GM19238 (cell line): ENCODE measurements around the gene BCAS1.

ENCODE experiments used
- DNase-seq: peaks from one replicate; pipeline ENCODE4 v3.0.0; 2011; ENCODE audit warnings: low spot score; ENCODE audit not compliant: insufficient read length

The BCAS1 gene

DNA sequence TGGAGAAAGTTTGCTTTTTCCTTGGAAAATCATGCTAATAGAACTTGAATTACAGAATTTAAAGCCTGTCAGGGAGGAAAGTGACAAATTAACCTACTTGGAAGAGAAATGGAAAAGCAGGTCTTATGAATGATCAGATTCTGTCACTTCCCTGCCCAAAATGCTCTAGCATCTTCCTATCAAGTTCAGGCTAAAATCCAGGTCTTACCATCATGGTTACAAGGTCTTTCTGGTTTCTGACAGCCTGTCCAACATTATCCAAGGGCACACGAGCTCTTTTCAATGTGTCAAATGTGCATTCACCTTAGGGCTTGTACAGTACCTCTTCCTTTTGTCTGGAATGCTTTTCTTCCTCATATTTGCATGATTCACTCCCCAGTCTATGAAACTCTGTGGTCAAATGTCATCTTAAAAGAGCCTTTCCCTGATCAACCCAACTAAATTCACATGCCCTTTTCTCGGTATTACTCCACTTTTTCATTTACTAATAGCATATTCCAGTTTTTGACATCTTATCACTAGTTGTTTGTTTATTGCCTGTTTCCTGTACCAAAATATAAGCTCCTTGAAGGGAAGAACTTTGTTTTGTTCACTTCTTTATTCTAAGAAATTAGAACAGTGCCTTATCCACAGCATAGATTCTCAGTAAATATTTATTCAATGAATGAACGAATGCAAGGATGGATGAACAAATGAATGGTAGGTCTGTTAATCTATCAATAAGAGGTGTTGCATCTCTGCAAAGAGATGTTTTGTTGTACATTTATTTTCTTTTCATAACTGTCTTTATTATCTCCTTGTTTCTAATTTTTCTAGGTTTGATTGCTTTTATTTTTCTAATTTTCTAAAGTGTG lies 139.5 kb downstream of the BCAS1 start:
- no peak for DNase-seq

DNA sequence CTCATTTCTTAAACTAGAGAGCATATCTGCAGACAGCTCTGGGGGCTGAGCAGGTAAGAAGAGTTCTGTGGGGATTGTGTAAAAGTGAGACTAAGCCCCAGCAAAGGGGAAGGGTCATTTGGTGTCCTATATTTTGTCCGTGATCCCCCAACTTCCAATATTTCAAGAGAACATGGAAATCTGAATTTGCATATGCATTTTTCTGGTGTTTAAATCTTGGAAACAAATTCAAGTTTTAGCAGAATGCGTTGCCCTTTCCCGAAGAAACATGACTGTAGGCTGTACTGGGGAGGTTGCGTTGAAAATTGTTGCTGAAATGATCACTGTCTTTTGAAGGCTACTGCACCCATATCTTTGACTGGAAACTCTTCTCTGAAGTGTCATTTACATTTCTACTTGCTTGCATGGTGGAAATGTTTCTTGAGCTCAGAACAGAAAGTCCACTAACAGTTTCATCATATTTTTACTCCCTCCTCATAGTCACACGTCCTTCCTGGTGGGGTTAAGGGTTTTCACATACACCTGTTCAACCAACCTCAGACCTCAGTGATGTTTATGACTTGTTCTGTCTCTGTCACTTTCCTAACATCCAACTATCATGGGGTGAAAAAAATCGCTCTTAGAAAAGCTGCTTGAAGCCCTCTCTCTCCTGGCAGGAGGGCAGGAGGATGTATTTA lies 140.3 kb downstream of the BCAS1 start:
- no peak for DNase-seq

DNA sequence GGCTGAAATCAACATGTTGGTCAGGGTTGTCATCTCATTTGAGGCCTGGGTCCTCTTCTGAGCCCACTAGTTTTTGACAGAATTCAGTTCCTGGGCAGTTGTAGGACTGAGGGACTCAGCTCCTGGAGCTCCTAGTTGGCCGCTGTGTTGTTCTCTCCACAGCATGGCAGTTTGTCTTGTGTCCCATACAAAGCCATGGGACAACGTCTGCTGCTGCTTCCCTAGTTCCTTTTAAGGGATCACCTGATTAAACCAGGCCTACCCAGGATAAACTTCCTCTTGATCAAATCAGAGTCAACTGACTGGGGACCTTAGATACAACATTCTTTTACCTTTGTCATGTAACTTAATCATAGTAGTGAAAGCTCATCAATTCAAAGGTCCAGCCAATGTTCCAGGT lies 141.0 kb downstream of the BCAS1 start:
- DNase-seq: no peak

DNA sequence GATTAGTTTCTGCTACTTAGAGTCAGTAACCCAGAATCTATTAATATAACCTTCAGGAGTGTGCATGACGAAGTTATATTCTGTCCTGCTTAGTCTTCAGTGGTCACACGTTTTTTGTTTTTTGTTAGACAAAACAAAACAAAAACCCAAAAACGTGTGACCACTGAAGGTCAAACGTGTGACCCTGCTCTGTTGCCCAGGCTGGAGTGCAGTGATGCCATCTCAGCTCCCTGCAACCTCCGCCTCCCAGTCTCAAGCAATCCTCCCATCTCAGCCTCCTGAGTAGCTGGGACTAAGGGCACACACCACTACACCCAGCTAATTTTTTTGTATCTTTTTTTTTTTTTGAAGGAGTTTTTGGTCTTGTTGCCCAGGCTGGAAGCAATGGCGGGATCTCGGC lies 142.4 kb downstream of the BCAS1 start:
- DNase-seq: no peak

DNA sequence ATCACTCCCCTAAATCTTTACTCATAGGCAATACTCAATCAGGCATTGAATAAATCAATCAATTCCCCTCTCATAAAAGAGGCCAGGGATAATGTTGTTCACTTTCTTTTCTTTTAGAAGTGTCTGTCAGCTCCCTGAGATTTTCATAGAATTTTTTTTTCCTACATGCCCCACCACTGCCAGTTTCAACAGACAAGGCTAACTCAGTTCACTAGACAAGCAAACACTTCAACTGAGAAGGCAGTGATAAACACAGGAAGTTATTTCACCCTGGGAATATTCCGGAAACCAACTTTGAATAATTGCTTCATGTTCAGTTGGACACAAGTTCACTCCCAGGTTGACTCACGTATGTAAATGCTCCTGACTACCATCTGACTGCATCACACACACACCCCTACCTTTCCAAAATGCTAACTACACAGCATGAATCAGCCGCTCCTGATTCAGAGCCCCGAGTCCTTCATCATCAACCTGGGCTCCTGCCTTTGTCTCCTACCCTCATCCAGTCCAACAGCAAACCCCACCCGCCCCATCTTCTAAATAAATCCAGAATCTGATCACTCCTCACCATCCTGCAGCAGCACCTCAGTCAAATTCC lies 143.9 kb downstream of the BCAS1 start:
- DNase-seq: no peak

DNA sequence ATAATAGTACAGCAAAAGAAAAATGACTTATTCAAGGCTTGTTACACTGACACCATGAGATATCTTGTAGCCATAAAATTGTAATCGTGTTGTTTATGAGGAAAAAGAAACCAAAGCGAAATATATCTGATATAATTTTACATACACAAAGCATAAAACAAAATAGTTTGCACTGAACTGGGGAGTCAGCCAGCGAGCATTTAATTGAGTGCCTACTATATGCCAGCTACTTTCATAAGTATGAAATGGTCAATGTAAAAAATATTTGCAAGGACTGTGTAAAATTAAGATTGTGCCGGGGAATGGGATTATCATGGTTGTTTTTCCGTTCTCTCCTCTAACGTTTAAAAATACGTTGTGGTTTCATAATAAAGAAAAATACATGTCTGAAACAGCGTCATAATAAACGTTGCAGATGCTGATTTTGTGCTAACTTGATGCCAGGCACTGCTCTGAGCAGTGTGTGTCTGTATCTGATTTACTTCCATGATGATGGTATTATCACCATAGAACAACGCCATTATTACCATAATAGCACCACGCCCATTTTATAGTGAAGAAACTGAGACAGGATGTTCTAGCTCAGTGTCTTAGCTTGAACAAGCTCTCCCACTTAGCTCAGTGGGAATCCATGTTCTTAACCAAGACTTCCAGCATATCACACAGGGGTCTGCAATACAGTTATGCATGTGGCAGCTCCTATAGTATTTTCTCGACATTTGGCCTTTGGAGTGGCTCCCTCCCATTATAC lies 144.6 kb downstream of the BCAS1 start:
- no peak for DNase-seq

DNA sequence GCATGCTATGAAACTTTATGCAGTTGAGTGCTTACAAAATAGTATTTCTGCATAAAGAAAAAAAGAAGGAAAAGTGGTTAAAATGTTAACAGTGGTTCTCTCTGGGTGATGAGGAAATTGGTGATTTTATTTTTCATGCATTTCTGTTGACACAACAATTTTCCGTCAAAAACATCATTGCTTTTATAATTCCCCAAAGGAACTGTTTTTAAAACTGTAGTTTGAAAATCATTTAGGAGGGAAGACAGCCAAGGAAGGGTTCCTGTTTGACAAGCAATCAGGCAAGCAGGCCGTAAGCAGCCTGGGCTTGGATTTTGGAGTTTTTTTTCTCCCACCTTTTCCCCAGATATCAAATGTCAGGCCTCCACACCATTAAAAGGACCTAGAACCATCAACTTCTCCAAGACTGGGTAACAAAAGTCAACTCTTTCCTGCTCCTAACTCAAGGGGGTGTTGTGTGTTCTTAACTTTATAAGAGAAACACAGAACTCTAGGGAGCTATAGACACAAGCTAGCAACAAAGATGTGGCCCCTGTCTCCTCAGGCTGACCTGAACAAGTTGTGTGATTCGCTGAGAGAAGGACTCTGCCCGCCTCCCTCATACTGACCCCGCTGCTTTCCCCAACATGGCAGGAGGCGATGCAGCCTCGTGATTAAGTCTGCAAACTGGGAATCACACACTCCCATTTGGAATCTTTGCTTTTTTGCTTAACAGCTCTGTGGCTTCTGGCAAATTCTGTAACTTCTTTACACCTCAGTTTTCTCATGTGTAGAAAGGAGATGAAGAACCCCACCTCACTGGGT lies 146.6 kb downstream of the BCAS1 start:
- DNase-seq: no peak

DNA sequence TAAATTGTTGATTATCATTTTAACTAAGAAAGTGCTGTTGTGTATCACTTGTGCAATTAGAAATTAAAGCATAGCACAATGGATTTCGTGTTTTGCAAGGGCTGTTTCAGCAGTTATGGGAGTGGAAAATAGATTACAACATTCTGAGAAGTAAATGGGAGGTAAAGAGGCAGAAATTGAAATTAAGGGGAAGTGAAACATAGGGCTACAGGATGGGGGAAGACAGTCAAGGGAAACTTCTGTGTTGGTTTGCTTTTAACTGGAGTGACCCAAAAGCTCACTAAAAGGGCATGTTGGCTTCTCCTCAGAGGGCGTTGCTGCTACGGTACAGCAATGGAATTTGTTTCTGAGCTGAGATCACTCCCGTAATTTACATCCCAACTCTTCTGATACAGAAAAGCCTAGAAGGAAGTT lies 147.5 kb downstream of the BCAS1 start:
- DNase-seq: no peak

DNA sequence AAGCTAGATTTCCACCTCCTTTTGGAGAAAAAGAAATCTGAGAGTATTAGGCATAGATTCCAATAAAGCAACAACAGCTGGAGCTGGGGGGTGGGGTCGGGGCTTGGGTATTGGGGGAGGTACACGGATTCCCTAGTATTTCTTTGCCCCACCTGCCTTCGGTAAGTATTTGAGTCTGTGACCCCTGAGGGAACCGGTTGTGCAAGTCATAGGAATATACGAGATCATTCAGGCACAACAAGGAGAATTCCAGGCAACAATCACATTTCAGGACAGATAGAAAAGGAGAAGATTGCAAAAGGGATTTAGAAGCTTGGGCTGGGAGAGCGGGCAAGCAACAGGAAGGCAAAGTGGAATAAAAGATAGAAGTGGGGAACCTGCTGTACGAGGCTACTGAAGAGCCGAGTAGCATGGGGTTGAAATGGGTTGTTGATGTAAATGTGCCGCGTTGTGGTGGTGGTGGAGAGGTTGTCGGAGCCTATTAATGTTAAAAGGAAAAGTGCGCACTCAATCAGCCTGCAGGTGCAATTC lies 148.9 kb downstream of the BCAS1 start:
- DNase-seq: no peak

DNA sequence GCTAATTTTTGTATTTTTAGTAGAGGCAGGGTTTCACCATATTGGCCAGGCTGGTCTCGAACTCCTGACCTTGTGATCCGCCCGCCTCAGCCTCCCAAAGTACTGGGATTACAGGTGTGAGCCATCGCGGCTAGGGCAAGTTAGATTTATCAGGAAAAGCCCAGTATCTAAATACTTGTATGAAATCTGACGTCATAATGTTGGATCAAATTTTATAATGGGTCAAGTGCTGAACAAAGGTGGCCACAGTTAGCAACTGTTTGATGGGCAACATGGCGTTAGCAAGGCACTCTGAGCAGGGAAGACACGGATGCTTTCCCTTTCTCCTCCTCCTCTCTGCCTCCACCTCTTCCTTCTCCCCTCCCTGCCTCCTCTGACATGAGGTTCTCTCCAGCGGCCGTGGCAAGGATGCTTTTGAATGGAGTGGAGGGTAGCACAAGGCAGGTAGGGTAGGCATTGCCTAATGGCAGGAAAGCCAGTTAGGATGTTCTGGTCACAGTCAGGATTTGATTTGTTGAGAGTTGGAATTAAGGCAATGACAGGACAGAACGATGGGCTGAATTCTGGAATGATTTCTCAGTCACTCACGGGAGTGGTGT lies 149.6 kb downstream of the BCAS1 start:
- no peak for DNase-seq

DNA sequence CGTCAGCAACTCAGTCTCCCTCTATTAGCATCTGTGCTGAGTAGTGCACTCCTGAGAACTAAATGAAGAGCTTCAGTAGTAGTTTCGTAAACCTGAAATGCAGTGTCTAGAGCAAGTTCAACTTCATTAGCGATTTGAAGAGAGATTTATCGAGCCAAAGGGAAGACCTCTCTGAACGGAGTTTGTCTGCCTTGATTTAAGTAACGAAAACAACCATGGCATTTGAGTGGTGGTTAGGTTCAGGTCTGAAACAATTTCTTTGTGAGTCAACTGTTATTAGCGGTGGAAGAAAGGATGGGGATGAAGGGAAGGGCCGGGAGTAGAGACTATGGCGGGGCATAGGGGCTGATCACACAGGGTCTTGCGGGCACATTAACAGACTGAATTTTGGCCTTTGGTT lies 150.5 kb downstream of the BCAS1 start:
- no peak for DNase-seq

DNA sequence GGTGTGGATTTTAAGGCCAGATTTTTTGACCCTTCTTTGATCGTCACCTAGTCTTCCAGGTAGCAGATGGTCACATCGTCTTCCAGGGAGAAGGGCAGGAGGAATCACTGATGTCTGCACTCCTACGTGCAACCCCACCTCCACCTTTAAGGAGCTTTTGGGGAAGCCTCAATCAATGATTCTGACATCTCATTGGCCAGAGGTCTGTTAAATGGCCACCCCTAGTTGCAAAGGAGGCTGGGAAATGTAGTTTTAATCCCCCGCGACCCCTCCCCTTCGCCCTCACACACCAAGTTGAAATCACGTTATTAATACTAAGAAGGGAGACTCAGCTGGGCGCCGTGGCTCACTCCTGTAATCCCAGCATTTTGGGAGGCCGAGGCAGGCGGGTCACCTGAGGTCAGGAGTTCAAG lies 151.4 kb downstream of the BCAS1 start:
- no peak for DNase-seq

DNA sequence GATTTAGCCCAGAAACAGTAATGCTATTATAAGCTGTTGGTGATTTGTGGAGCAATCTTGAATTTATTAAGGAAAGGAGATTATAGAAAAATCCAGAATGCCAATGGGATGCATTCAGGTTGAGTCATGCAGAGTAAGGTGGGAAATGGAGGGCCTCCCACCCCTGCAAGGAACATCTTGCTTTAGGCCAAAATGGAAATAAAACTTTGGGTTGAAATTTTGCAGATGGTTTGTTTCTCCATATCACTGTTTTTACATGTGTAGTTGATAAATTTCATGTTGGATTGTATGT lies 152.4 kb downstream of the BCAS1 start:
- DNase-seq: no peak

DNA sequence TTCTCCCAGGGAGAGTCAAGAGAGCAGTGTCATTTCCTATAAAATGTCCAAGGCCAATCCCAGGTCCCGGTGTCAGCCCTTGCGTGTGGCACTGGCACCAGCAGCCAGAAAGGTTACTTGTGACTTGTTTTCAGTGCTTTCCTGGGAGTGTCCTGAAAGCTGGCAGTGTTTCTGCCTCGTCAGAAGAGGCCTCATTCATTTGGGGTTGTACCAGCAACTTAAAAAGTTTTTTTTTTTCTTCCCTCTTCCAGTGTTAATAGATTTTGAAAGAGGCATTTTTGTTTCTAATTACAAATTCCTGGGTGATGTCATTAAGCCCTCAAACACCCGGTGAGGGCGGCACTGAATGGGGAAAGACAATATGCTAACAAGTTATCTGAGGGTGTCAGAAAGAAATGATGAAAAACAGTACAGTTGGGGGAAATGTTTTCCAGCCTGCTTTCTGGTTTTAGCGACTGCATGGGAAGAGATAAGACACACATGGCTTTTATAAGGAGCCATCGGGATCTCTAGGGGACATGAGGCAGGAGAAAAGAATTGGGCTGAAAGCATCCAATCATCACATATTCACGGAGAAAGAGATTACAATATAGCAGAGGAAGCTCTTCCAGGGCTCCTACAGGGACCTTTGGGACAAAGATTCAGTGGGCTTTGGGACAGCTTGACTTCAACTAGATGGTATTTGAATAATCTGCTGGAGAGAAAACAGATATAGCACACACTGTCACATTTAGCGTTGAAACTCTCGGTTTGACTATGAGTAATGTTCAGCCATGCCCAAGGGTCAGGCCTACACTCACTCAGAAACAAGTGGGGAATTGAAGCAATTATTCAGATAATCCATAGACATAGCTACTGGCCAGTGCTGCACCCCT lies 153.0 kb downstream of the BCAS1 start:
- no peak for DNase-seq

DNA sequence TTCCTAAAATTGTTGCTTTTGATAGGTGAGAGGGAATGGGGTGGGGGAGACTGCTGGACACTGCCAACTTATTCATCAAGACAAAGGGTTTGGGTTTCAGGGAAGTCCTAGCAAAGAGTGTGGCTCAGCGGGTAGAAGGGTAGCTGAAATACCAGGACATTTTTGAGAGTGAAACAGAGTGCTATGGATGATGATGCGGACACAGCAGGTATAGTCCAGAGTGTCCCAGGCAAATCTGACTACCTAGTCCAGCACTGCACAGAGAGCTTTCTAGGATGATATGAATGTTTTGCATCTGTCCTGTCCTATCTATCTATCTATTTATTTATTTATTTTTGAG lies 154.3 kb downstream of the BCAS1 start:
- no peak for DNase-seq

DNA sequence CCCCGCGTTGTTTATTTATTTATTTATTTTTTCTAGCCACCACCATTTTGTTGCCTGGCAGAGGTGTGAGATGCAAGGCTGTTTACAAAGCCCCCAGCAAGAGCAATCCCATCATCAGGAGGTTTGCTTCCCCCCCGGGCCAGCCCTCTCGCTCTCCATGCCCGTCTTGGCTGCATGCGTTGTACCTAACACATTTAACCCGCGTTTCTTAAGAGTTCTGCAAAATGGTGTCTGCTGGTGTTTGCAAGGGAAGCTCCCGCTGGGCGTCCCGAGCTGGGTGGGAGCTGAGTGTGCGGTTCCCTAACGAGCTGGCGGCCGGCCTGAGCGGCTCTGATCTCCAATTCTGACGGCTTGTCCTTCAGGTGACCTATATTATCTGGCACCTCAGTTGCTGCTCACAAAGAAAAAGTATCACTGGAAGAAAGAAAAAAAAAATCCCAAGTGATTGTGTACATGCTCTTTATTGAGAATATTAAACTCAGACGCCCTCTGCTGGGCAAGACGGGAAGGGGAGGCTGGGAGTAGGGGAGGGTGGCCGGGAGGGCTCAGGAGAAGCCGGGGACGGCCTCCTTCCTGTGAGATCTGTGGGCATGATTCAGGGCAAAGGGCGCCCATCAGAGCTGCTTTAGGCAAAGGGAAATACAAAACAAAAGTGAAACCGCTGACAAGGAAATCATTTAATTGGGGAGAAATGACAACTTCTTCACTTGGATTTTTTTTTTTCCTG lies 154.8 kb downstream of the BCAS1 start:
- DNase-seq: peak; percentile 67

DNA sequence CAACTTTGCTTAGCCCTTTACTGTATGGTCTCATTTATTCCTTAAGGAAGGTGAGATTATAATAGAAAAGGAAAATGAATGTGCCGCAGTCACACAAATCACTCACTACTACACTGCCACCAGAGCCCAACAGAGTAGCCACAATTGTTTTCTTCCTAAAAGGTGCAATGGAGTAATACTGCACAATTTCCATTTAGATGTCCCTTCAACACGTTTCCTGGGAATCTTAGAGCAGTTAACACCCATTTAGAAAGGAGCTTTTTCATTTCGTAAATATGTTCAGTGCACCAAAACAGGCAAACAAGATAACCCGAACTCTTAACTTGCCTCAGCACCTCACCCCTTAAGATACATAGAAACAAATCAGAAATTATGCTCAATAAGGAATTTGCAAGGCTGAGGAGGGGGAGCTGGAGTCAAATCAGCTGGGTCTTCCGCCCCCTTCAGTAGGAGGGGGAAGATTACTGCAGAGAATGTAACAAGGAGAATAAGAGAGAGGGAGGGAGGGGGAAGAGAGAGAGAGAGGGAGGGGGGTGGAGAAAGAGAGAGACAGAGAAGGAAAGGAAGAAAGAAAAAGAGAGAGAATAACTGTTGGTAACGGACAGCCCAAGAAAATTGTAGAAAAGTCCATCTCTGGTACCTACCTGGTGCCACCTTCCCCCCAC lies 155.5 kb downstream of the BCAS1 start:
- no peak for DNase-seq

DNA sequence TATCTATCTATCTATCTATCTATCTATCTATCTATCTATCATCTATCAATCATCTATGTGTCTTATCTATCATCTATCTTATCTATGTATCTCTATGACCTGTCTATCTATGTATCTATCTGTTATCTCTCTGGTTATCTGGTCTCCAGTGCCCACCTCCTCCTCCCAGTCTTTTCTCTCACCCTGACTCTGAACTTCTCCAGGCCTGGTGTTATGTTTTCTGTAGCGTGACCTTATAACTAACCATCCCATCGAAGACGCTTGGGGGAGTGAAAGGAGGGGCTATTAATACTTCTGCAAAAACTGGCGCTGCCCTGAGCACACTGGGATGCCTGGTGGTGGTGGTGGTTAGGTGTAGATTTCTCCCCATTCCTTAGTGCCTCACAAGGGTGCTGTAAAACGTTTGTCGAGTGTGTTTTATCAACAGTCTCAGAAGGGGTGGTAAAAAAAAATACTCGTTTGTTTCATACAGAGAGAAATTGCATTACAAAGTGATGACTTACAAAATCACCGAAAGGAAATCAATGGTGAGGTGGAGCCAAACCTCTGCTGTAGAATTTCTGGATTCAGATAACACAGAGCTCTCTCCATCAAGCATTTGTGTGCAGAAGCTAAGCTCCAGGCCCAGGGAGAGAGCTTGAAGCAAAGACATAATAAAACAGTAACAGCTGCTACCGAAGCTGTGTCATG lies 156.2 kb downstream of the BCAS1 start:
- DNase-seq: no peak
